Measurements from ENCODE around the gene CDK11B.

DNA sequence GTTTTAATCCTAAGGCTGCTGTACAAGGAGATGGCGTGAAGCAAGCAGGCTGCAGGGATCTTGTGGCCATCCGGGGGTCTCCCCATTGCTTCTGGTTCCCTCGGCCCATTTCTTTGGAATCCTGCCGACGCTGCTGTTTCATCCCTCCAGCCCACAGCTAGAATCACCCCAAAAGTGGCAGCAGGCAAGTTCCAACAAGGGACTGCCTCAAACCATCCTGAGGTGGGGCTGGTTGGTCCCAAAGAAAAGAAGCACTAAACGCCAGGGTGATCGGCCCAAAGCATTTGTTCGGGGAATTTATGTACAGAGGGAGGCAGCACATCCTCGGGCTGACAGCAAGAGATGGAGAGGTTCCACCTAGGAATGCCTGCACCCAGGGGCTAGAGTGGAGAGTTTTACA lies 48.0 kb downstream of the CDK11B start:
- no peak for TF ChIP-seq EZH2 (IDR thresholded peaks at IDR 0.05; ENCODE audit: insufficient read depth, poor library complexity, severe bottlenecking)
- no peak for TF ChIP-seq EZH2phosphoT487 (IDR thresholded peaks at IDR 0.05; ENCODE audit: insufficient read depth, low read depth)
